CD4-positive, alpha-beta T cell treated with Interleukin-6 at 100 ng/mL for 8 hours (primary cell): ENCODE measurements around the gene MFN2.
"Not testable (repeated sequence)": the region's sequence is repeated elsewhere in the genome, so short reads cannot be mapped to it uniquely, and the experiment has no call there.

Source experiments
- DNase-seq: peaks from one replicate; pipeline ENCODE4 v3.0.0-alpha.2; 2020; ENCODE audit warnings: mixed read lengths, low spot score

The MFN2 gene

GRCh38 chr1:11999236-11999635 lies 19.0 kb downstream of the MFN2 start:
- DNase-seq, result no peak

- DNase-seq, result peak; percentile 18
These were observed 21.1 kb downstream of the MFN2 start for GRCh38 chr1:12001249-12001917.

DNA sequence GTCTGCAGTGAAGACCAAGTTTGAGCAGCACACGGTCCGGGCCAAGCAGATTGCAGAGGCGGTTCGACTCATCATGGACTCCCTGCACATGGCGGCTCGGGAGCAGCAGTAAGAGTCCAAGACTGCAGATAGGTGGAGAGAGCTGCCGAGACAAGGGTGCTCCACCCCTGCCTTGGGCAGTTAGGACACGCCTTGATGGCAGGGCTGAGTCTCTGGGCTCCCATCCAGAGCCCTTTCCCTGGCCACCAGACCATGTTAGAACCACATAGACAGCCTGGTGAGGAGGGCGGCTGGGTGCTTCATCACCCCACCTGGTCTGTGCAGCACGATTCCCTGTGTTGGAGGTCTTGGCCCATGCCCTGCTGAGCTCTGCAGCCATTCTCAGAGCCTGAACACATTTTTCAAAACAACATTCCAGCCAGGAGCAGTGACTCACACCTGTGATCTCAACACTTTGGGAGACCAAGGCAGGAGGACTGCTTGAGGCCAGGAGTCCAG lies 21.8 kb downstream of the MFN2 start:
- no peak for DNase-seq

GRCh38 chr1:12003762-12004161 lies 23.5 kb downstream of the MFN2 start:
- no peak for DNase-seq

- no peak for DNase-seq
These were observed 25.4 kb downstream of the MFN2 start for GRCh38 chr1:12005488-12006166.

DNA sequence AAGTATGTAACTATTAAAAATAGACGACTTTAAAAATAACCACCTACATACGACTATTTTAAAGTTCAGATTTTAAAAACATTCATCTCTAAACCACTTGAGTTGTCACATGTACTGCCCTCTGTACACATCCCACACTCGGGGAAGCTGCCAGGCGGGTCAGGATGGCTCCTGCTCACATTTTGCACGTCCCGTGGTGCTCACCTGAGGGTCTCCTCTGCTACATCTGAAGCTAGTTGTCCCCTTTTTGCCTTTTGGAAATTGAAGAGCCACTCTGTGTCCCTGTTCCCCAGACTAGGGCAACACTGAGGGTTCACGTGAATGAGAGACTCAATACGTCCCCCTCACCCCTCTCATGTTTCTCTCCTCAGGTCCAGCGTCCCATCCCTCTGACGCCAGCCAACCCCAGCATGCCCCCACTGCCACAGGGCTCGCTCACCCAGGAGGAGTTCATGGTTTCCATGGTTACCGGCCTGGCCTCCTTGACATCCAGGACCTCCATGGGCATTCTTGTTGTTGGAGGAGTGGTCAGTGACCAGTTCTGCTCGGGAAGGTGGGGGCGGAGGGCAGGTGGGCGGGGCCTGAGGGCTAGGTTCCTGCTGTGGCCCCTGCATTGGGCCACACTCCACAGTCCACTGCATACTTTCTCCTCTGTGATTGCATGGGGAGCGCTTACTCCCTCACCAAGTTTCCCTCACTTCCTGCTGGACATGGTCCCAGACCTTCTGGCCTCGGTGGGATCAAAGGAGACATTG lies 26.1 kb downstream of the MFN2 start:
- DNase-seq, result no peak

DNA sequence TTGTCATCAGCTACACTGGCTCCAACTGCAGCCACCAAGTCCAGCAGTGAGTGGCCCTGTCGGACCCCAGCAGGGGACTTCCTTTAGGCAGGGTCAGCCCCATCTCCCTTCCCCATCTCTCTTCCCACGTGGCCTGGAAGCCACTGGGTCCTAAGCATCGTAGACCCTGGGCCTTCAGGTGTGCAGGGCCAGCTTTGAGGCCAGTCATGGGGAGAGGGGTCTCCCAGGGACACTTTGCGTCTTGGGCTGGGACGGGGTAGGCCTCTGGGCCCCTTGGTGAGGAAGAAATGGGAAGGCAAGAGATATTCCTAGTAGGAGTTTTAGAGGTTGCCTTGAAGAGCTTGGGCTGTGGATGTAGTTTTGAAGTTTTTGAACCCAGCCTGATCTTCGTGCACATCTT lies 27.0 kb downstream of the MFN2 start:
- no peak for DNase-seq

GRCh38 chr1:12008355-12008754 lies 28.1 kb downstream of the MFN2 start:
- DNase-seq, result not testable (repeated sequence)

GRCh38 chr1:12009318-12009947 lies 29.2 kb downstream of the MFN2 start:
- no peak for DNase-seq

GRCh38 chr1:12010746-12011570 lies 30.7 kb downstream of the MFN2 start:
- DNase-seq, result no peak

- DNase-seq, result no peak
These were observed 31.8 kb downstream of the MFN2 start for GRCh38 chr1:12011998-12012397.

DNA sequence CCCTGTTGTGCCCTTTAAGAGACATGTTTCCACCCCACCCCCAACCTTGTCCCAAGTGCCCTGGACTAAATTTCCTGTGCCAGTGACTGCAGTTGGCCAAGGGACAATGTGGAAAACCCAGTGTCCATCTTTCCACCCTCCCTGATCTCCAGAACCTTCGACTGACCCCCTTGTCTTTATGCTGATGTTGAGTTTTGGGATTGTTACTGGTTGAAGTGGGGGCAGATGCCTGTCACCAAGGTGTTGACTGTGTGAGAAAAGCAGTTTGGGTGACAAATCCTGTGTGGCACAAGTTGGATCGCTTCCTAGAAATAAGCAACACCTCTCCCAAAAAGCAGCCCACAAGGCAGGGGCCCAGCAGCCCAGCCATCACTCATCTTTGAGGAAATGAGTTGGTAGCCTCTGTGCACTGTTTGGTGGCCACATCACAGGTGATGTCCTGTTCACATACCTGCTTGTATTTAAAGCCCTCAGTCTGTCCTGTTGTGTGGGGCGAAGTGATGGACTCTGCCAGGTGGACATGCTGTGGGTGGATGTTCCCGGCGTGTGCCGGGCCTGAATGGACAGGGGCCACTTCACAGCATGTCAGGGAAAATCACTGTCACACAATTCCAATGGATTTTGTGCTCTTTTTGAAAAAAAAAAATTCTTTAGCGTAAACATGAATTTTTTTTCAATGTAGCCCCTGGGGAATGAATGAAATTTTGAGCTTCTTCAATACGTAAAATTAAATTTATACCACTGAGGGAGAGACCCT lies 32.5 kb downstream of the MFN2 start:
- no peak for DNase-seq

- no peak for DNase-seq
These were observed 34.1 kb downstream of the MFN2 start for GRCh38 chr1:12014141-12014991.

DNA sequence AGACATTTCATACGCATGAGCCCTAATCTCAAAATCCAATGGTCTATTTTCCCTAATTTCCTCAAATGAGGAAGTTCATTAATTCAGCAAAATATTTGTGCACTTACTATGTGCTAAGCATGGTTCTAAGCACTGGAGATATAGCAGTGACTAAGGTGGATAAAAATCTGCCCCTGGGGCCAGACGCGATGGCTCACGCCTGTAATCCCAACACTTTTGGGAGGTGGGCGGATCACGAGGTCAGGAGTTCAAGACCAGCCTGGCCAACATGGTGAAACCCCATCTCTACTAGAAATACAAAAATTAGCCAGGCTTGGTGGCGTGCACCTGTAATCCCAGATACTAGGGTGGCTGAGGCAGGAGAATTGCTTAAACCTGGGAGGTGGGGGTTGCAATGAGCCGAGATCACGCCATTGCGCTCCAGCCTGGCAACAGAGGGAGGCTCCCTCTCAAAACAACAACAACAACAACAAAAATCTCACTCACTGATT lies 34.8 kb downstream of the MFN2 start:
- no peak for DNase-seq

GRCh38 chr1:12015499-12015898 lies 35.3 kb downstream of the MFN2 start:
- DNase-seq, result no peak

DNA sequence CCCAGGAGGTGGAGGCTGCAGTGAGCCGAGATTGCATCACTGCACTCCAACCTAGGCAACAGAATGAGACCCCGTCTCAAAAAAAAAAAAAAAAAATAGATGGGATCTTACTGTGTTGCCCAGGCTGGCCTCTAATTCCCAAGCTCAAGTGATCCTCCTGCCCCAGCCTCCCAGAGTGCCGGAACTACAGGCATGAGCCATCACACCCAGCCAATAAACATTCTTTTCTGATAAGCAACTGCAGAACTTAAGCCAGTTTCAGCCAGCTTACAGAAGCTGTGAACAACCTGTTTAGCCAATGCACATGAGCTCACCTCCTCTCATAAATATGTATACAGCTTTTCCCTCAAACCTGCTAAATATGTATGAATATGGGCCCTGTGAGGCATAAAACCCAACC lies 35.9 kb downstream of the MFN2 start:
- DNase-seq, result no peak

DNA sequence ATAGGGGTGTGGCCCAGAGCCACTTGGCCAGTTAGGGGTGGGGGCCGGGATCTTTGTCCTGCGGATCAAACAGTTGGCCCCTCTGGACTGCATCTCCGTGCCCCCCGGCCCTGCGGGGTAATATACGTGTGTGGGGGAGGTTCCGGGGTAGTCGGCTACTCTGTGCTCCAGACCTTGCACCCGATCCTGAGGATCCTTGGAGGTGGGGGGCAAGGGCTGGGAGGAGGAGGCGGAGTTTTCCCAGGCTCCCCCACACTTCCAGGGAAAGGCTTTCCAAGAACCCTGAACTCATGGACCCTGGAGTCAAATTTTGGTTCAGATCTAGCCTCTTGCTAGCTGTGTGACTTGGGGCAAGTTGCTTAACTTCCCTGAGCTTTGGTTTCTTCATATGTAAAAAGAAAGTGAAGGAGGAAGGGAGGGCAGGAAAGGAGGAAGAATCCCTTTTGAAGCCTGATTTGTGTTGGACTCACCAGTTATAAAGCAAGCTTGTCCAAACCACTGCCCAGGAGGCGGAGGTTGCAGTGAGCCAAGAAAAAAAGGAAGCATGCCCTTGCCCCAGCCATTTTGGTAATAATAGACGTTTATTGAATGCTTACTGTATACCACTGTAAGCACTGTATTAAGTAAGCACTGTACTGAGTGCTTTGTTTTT lies 39.7 kb downstream of the MFN2 start:
- no peak for DNase-seq

DNA sequence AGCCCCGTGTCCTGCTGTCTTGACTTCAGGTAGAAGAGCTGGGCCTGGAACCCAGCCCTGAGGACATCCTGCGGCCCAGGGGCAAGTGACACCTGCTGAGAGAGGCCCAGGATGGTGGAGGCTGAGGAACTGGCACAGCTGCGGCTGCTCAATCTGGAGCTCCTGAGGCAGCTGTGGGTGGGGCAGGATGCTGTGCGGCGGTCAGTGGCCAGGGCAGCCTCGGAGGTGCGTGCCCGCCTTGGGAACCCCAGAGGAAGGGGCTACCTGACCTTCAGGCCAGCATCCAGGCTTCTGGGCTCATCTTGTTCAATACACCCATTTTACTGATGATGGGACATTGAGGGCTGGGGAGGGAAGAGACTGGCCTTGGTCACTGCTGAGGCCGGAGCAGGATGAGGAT lies 41.4 kb downstream of the MFN2 start:
- DNase-seq, result no peak

GRCh38 chr1:12022036-12022435 lies 41.8 kb downstream of the MFN2 start:
- DNase-seq, result no peak
